HG03558 (cell line): ENCODE measurements around the gene GAK.

Source experiments
- ATAC-seq: cut with Tn5 transposase; IDR thresholded peaks from one replicate; pipeline ENCODE4 v1.9.1; 2021; ENCODE audit warnings: moderate number of reproducible peaks; ENCODE audit not compliant: unreplicated experiment; ENCODE audit errors: extremely low read depth

Gene GAK

DNA sequence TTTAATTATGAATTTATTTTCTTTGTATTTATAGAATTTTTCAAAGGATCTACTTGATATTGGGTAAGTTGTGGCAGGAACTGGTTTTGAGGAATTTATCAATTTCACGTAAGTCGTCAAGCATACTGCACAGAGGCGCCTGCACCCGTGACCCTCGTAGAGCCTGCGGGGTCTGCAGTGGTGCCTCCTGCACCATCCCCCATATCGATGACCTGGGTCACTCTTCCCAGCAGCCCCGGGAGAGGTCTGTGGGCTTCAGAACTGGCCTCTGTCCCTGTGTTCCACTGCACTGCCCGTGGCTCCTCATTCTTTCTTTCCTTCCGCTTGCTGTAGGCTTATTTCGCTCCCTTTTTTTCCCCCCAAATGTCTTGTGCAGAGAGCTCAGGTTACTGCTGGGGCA, 74.7 kb downstream of the GAK start:
- ATAC-seq: no peak

- no peak for ATAC-seq
Observed at GRCh38 chr4:856225-856901, 75.8 kb downstream of the GAK start.

GRCh38 chr4:855880-856224, 76.3 kb downstream of the GAK start:
- ATAC-seq: no peak

DNA sequence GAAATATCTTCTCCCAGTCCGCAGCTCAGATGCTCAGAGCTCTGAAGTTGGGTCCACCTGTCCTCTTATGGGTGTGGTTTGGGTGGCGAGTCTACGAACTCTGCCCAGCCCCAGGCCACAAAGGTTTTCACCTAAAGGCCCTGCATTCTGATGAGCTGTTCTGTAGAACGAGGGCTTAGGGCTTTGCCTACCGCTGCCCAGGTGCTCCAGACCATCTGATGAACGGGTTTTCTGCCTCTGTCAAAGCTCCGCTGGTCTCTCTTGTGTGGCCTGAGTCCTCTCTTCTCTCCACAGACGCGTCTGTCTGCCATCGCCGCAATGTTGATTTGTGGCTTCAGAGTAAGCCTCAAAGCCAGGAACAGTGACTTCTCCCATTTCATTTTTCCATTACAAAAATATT, 77.8 kb downstream of the GAK start:
- ATAC-seq: no peak

GRCh38 chr4:853416-853781, 78.7 kb downstream of the GAK start:
- ATAC-seq: no peak

GRCh38 chr4:851701-852430, 80.2 kb downstream of the GAK start:
- ATAC-seq: no peak

GRCh38 chr4:850323-850945, 81.7 kb downstream of the GAK start:
- ATAC-seq: no peak

GRCh38 chr4:849478-850175, 82.5 kb downstream of the GAK start:
- no peak for ATAC-seq

- ATAC-seq: no peak
Observed at GRCh38 chr4:848803-849477, 83.2 kb downstream of the GAK start.

- no peak for ATAC-seq
Observed at GRCh38 chr4:848307-848691, 83.8 kb downstream of the GAK start.

GRCh38 chr4:845836-846251, 86.3 kb downstream of the GAK start:
- ATAC-seq: no peak

GRCh38 chr4:845233-845835, 86.8 kb downstream of the GAK start:
- no peak for ATAC-seq

GRCh38 chr4:844752-845232, 87.3 kb downstream of the GAK start:
- ATAC-seq: no peak

- no peak for ATAC-seq
Observed at GRCh38 chr4:839675-840443, 92.3 kb downstream of the GAK start.

- ATAC-seq: no peak
Observed at GRCh38 chr4:837772-838171, 94.3 kb downstream of the GAK start.

- no peak for ATAC-seq
Observed at GRCh38 chr4:836750-837301, 95.3 kb downstream of the GAK start.

DNA sequence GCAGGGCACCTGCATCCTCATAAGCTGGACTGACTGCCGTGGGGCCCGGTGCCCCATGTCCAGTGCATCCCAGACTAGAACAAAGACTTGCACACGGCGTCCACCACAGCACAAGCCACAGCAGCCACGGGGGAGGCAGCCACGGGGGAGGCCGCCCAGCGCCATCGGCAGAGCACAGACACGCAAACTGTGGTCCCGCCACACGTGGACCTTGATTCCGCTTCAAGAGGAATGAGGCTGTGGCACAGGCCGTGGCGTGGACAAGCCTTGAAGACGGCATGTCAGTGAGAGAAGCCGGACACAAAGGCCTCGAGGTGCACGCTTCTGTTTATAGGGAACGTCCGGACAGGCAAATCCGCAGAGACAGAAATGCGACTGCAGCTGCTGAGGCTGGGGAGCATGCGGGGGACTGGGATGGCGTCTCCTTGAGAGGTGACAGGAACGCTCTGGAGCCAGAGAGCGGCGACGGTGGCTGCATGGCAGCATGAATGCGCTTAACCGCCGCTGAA, 96.1 kb downstream of the GAK start:
- ATAC-seq: no peak

DNA sequence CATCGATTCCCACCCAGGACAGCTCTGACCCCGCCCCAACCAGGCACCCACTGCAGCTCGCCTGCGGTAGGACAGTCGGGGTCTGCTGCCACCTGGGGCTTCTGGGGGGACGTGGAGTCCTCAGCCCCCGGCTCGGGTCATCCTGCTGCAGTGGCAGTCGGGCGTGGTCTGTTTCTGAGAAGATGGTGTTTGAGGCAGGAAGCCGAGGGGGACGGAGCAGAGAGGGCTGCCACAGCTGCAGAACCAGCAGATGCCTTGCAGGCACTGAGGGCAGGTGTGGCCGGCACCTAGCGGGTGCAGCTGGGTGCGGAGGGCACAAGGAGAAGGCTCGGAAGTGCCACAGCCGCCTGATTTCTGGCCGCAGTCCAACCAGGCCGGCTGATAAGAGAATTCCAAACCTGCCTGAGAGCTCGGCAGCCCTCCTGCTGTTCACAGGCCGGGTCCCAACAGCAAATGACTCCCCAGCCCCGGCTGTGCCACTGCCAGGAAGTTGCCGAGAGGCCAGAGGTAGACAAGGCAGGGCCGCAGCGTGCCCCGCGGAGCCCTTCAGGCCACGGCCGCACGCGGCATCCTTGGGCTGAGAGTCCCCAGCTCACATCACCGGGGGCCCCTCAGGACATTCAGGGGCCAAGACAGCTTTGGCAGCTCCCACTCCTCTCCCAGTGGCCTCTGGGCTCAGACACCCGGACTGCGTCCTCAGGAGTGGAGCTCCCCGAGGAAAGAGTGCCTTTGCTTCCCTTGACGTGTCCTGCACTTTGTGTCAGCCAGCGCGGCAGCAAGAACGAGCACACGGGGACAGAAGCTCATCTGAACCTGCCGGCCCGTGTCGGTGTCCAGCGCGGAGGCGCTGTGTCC, 96.7 kb downstream of the GAK start:
- no peak for ATAC-seq
